ENCODE measurements around the gene LCE5A. TPM values are rescaled to one million over a fixed set of nuclear protein-coding genes. Genes with fewer than 3 reads are reported as not detected.
A peak's percentile ranks its signal among the peaks of the same experiment; 100 is the strongest.
"Not testable (repeated sequence)": the region's sequence is repeated elsewhere in the genome, so short reads cannot be mapped to it uniquely, and the experiment has no call there.

Gene LCE5A
- total and polyA plus RNA-seq, 3 donors from 2014 or later, result 0.37 to 0.44 TPM; not detected in 1

GRCh38 chr1:152479792-152480595 is 30.6 kb upstream of the LCE5A start:
- no peak overlapping the region for H3K4me3 ChIP-seq
- H3K27ac ChIP-seq, result no peak overlapping the region
- no peak for TF ChIP-seq POLR2A (IDR thresholded peaks at IDR 0.05)
- TF ChIP-seq, protein P1, sequence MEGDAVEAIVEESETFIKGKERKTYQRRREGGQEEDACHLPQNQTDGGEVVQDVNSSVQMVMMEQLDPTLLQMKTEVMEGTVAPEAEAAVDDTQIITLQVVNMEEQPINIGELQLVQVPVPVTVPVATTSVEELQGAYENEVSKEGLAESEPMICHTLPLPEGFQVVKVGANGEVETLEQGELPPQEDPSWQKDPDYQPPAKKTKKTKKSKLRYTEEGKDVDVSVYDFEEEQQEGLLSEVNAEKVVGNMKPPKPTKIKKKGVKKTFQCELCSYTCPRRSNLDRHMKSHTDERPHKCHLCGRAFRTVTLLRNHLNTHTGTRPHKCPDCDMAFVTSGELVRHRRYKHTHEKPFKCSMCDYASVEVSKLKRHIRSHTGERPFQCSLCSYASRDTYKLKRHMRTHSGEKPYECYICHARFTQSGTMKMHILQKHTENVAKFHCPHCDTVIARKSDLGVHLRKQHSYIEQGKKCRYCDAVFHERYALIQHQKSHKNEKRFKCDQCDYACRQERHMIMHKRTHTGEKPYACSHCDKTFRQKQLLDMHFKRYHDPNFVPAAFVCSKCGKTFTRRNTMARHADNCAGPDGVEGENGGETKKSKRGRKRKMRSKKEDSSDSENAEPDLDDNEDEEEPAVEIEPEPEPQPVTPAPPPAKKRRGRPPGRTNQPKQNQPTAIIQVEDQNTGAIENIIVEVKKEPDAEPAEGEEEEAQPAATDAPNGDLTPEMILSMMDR (IDR thresholded peaks at IDR 0.05), result peak in 2 of 3 experiments; percentile 3 to 46
- DNase-seq, result peak; percentile 77
- no peaks in the 10 kb centered on the region for H3K9me3 ChIP-seq
- no peaks in the 10 kb centered on the region for H3K4me1 ChIP-seq
- no peaks in the 10 kb centered on the region for H3K27me3 ChIP-seq
- 33 to 48% methylated on average over 9 to 10 of the region's 10 CpGs for WGBS, 2 donors
- no peaks in the 10 kb centered on the region for H3K36me3 ChIP-seq (ENCODE audit: low read depth, missing control alignments)
- intact Hi-C loops (cut with DNase I; ENCODE audit: low total_unique reads), result no loop called here

- Histone ChIP-seq H3K4me3 (no peak overlapping the region), H3K36me3 (ENCODE audit: low read depth, missing control alignments) (no peaks in the 10 kb centered on the region), H3K27ac (no peak overlapping the region), H3K9me3 (no peaks in the 10 kb centered on the region), H3K27me3 (no peaks in the 10 kb centered on the region), H3K4me1 (no peaks in the 10 kb centered on the region)
- no peak for DNase-seq
- no peak for TF ChIP-seq POLR2A (IDR thresholded peaks at IDR 0.05)
- TF ChIP-seq, protein P1 (IDR thresholded peaks at IDR 0.05), result no peak
- intact Hi-C loops (cut with DNase I; ENCODE audit: low total_unique reads), result no loop called here
- 79 to 83% methylated on average over 8 of the region's 8 CpGs for whole genome bisulfite sequencing, 2 donors
Observed at GRCh38 chr1:152481869-152482664, 28.5 kb upstream of the LCE5A start.

GRCh38 chr1:152486400-152487006 is 24.1 kb upstream of the LCE5A start:
- H3K27ac ChIP-seq, result no peak overlapping the region
- H3K36me3 ChIP-seq (ENCODE audit: low read depth, missing control alignments), result no peaks in the 10 kb centered on the region
- intact Hi-C loops (cut with DNase I; ENCODE audit: low total_unique reads), result no loop called here
- no peaks in the 10 kb centered on the region for H3K4me1 ChIP-seq
- H3K4me3 ChIP-seq, result no peak overlapping the region
- DNase-seq, result no peak
- 79 to 80% methylated on average over 3 of the region's 3 CpGs for WGBS, 2 donors
- TF ChIP-seq, protein P1 (IDR thresholded peaks at IDR 0.05), result peak in 2 of 3 experiments; percentile 8 to 35
- no peak for TF ChIP-seq POLR2A (IDR thresholded peaks at IDR 0.05)
- no peaks in the 10 kb centered on the region for H3K9me3 ChIP-seq
- no peaks in the 10 kb centered on the region for H3K27me3 ChIP-seq

DNA sequence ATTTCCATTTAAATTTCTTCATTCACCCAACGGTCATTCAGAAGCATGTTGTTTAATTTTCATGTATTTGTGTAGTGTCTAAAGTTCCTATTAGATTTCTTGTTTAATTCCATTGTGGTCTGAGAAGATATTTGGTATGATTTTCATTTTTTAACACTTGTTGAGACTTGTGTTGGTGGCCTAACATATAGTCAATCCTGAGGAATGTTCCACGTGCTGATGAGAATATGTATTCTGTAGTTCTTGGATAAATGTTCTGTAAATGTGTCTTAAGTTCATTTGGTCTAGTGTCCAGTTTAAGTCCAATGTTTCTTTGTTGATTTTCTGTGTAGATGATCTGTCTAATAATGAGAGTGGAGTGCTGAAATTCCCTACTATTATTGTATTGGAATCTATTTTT is 22.7 kb upstream of the LCE5A start:
- no peak overlapping the region for H3K27ac ChIP-seq
- DNase-seq, result no peak
- no peak for TF ChIP-seq POLR2A (IDR thresholded peaks at IDR 0.05)
- TF ChIP-seq, protein P1 (IDR thresholded peaks at IDR 0.05), result no peak
- intact Hi-C loops (cut with DNase I; ENCODE audit: low total_unique reads), result no loop called here
- H3K9me3 ChIP-seq, result no peaks in the 10 kb centered on the region
- WGBS, 2 donors, result 89 to 91% methylated on average over 2 of the region's 2 CpGs
- no peaks in the 10 kb centered on the region for H3K27me3 ChIP-seq
- no peaks in the 10 kb centered on the region for H3K36me3 ChIP-seq (ENCODE audit: low read depth, missing control alignments)
- H3K4me3 ChIP-seq, result no peak overlapping the region
- H3K4me1 ChIP-seq, result no peaks in the 10 kb centered on the region

DNA sequence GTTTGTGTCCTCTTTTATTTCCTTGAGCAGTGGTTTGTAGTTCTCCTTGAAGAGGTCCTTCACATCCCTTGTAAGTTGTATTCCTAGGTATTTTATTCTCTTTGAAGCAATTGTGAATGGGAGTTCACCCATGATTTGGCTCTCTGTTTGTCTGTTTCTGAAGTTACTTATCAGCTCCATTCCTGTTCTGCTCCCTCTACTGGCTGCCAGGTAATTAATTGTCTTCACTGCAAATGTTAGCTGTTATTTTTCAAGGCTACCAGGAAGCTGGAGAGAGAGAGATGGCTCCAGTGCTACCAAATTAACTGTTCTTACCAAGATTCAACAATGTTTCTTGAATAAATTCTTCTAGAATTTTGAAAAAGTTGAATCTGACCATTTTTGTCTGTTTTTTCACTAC is 19.1 kb upstream of the LCE5A start:
- H3K4me1 ChIP-seq; H3K9me3 ChIP-seq; H3K27me3 ChIP-seq; H3K4me3 ChIP-seq; H3K36me3 ChIP-seq (ENCODE audit: low read depth, missing control alignments); intact Hi-C loops (cut with DNase I; ENCODE audit: low total_unique reads); DNase-seq; H3K27ac ChIP-seq: not testable (repeated sequence)

Data from testis (tissue), 3 donors.